Middle frontal gyrus (tissue), 1 donor: Measurements from ENCODE around the gene MRPL10.
A peak's percentile ranks its signal among the peaks of the same experiment; 100 is the strongest.

Source experiments
- DNase-seq: peaks from one replicate; pipeline ENCODE4 v3.0.0-alpha.2; 2015; ENCODE audit warnings: low spot score; ENCODE audit errors: extremely low spot score

MRPL10 gene

GRCh38 chr17:47813512-47814031 lies 17.8 kb downstream of the MRPL10 start:
- no peak for DNase-seq

GRCh38 chr17:47813077-47813476 lies 18.3 kb downstream of the MRPL10 start:
- DNase-seq: no peak

- DNase-seq: no peak
Measured at GRCh38 chr17:47812146-47812920, 19.0 kb downstream of the MRPL10 start.

- no peak for DNase-seq
Measured at GRCh38 chr17:47811709-47812108, 19.6 kb downstream of the MRPL10 start.

GRCh38 chr17:47810901-47811635 lies 20.3 kb downstream of the MRPL10 start:
- DNase-seq: no peak

GRCh38 chr17:47810200-47810821 lies 21.0 kb downstream of the MRPL10 start:
- no peak for DNase-seq

GRCh38 chr17:47808830-47809480 lies 22.4 kb downstream of the MRPL10 start:
- DNase-seq: no peak

GRCh38 chr17:47808036-47808829 lies 23.1 kb downstream of the MRPL10 start:
- no peak for DNase-seq

- DNase-seq: no peak
Measured at GRCh38 chr17:47807421-47807820, 23.9 kb downstream of the MRPL10 start.

GRCh38 chr17:47806913-47807255 lies 24.5 kb downstream of the MRPL10 start:
- DNase-seq: peak; percentile 20

- no peak for DNase-seq
Measured at GRCh38 chr17:47806026-47806912, 25.1 kb downstream of the MRPL10 start.

- DNase-seq: no peak
Measured at GRCh38 chr17:47804461-47804860, 26.9 kb downstream of the MRPL10 start.

- no peak for DNase-seq
Measured at GRCh38 chr17:47803751-47804150, 27.6 kb downstream of the MRPL10 start.

GRCh38 chr17:47803201-47803600 lies 28.1 kb downstream of the MRPL10 start:
- no peak for DNase-seq

GRCh38 chr17:47802341-47803022 lies 28.9 kb downstream of the MRPL10 start:
- DNase-seq: no peak

- DNase-seq: no peak
Measured at GRCh38 chr17:47801906-47802305, 29.4 kb downstream of the MRPL10 start.

GRCh38 chr17:47801176-47801765 lies 30.1 kb downstream of the MRPL10 start:
- no peak for DNase-seq

GRCh38 chr17:47800686-47801085 lies 30.7 kb downstream of the MRPL10 start:
- DNase-seq: no peak

GRCh38 chr17:47797797-47798196 lies 33.5 kb downstream of the MRPL10 start:
- DNase-seq: no peak
